Stimulated activated CD8-positive, alpha-beta memory T cell treated with anti-CD3 and anti-CD28 coated beads, Interleukin-2, amount 100 ng/mL, for 48 hours (primary cell): ENCODE measurements around the gene LCN15.
"Not testable (repeated sequence)": the region's sequence is repeated elsewhere in the genome, so short reads cannot be mapped to it uniquely, and the experiment has no call there.

Experiments
- DNase-seq, 2 donors: peaks; one replicate each; pipeline ENCODE4 v3.0.0-alpha.2; 2020; ENCODE audit warnings: low read depth in 2 of 2

The LCN15 gene

DNA sequence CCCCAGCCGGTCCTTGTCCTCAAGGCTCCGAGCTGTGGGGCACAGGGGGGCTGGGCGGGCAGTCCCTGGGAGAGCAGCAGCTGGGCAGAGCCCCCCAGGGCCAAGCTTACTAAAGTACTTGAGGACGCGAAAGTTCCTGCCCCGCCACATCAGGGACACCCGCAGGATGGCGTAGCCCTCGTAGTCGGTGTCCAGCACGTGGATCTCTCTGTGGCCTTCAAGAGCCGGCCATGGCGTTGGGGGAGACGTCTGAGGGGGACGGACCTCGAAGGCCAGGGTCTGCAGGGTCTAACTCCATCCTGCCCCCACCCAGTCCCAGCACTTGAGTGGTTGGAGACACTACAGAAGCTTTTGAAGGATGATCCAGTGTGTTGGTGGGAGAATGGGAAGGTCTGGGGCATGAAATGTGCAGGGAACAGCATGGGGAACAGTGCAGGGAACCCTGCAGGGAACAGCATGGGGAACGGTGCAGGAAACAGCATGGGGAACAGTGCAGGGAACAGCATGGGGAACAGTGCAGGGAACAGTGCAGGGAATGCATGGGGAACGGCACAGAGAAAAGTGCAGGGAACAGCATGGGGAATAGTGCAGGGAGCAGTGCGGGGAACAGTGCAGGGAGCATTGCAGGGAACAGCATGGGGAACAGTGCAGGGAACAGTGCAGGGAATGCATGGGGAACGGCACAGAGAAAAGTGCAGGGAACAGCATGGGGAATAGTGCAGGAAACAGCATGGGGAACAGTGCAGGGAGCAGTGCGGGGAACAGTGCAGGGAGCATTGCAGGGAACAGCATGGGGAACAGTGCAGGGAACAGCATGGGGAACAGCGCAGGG, 8.8 kb downstream of the LCN15 start:
- DNase-seq, result not testable (repeated sequence)

DNA sequence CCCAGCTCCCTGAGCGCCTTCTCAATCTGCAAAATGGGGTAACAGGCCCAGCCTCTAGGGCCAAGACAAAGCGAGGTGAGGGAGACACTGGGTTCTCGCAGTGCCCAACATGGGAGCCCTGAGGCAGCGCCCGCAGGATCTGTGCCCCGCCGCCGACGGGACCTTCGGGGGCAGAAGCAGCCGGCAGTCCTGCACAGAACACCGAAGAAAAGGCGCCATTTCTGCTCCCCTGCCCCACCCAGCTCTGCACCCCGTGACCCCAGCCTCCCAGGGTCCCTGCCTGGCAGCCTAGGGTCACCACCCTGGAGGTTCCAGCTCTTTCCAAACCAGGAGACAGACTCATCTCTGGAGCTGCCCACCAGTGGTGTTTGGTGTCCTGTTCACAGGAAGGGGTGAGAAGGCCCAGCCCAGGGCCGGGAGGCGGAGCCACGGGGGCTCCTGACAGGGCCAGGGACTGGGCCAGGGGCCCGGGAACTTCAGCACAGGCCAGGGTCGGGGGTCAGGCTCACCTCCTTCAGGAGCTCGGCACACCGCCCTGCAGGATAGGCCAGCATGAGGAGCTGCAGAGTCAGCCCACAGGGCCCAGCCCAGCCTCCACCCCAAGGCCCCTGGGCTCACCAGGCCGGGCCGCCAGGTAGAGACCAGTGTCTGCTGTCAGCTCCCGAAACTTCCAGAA, 9.6 kb downstream of the LCN15 start:
- no peak for DNase-seq

DNA sequence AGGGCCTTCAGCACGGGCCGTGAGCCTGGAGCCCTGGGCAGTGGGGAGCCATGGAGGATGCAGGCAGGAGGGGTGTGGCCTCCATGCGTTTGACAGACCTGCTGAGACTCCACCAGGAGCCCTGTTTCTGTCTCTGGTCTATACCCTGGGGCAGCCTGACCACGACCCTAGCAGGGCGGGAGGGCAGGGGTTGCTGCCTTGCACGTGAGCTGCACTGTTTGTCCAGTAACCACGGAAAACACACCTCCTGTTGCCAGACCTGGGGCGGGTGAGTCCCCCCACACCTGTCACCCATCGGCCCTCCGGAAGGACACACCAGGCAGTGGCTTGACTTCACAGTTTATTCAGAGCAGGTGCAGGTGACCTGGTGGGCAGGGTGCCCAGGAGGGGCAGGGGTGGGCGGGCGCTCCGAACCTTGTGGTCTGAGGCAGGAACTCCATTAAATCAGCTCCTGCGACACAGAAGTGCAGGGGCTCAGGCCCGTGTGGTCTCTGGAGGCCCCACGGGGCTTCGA, 10.2 kb downstream of the LCN15 start:
- DNase-seq, result no peak

DNA sequence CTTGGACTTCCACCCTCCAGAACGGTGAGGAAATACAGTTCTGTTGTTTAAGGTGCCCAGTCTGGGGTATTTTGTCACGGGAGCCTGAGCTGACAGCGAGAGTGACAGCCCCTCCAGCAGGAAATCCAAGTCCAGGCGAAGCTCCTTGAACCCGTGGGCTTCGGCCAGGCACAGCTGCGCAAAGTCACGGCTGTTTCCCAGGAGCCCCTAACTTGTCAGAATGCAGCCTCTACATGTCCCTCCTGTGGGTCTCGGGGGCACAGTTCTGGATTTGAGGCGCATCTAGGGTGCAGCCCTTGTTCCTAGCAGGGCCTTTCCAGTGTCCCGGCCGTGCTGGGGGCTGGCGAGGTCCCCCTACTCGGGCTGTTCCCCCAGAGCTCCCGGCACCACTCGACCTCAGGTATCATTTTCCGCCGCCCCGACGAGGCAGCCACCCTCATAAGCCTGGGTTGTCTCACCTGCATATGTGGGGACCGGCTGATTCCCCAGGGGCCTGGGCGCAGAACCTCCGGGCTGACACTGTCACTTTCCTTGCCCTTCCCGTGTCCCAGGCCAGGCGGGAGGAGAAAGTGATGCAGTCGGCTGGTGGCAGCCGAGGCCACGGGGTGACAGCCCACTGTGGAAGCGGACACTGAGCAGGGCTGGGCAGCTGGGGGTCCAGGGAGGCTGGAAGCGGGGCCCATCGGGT, 10.8 kb downstream of the LCN15 start:
- no peak for DNase-seq

DNA sequence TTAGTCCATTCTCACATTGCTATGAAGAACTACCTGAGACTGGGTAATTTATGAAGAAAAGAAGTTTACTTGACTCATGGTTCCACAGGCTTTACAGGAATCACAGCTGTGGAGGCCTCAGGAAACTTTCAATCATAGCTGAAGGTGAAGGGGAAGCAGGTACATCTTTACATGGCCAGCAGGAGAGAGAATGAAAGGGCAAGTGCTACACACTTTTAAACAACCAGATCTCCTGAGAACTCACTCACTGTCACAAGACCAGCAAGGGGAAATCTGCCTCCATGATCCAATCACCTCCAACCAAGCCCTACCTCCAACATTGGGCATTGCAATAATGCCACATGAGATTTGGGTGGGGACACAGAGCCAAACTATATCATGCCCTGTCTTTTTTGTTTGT, 12.5 kb downstream of the LCN15 start:
- no peak for DNase-seq

DNA sequence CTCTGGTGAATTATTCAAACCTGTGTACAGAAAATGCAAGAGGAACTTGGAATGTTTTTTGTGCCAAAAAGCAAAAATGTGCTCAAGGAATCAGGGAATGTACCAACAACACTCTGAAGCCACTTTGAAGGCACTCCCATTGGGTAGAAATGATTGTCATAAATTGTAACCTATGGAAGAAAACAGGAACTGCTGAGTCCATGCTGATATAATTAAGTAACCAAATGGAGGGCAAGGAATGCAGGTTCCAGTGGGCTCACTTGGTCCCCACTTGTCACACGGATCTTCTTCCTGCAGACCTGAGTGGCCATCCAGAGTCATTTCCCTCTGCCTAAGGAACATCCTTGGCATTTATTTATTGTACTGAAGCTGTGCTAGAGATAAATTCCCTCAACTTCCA, 13.1 kb downstream of the LCN15 start:
- no peak for DNase-seq

DNA sequence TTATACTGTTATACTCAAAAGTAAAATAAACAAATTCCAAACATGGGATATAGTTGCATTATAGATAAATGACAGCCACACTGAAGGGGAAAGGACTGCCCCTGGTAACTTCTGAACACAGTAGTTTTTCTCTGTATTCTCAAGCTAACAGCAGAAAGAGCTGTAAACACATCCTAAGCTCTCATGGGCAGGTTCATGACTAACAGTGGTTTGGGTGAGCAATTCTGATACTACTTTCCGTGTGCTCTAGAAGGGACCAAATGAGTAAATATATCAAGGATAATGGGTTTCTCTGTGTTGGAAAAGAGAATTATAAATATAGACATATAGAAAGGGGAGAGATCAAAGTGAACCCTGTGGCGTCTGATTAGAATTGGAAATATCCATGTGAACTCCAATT, 13.8 kb downstream of the LCN15 start:
- no peak for DNase-seq

DNA sequence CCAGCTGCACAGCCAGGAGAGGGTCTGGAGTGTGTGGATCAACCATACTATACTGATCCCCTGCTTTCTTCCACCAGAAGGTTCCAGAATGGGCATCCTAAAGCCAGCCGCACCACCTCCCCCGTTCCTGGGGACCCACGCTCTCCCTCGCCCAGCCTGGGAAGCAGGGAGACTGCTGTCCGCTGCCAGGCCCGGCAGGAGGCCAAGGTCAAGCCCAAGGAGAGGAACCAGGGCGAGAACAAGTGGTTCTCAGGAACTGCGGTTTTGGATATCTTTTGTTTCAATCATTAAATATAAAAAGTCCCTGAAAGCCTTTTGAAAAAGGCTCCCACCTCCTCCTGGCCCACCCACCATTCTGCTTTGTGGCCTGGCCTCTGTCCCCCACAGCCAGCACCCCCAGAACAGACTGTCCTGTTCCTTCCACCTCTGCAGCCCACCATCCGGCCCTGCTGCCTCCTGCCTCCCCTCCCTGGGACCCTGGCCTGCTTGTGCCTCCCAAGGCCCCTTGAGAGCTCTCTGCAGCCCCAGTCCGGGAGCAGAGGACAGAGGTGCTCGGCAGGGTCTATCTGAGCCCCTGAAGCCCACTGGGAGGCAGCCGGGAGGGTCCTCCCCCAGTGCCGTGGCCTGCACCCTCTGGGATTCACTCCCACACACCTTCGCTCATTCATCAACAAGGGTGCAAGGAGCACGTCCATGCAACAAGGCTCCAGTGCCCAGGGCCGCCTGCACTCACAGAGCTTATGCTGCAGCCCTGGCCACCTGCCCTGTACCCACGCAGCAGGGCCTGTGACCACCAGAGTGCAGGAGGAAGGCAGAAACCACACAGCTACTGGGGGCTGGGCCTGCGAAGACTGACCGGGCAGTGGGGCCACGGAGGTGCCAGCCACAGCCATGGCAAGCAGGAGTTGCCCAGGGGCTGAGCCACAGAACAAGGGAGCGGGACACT, 15.4 kb downstream of the LCN15 start:
- no peak for DNase-seq

DNA sequence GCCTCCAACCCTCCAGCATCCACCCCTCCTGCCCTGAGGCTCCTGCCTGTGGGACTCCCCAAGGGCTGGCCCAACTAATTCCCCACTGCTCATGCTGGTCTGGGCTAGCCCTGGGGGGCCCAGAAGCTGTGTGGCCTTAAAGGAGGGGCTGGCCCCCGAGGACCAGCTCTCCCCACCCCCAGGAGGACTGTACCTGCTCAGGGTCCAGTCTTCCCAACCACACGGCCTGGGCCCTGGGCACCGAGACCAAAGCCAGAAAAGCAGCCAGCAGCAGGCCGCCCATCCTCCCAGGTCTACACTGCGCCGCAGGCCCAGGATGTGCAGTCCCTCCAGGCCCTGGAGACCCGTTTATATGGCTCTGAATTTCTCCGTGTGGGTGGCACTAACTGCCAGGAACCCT, 16.1 kb downstream of the LCN15 start, which contains the start of gene LCN6:
Gene LCN6 (minus strand): TSS at position 325 of the 400 bp plus-strand sequence. CDS start 42 bp downstream, at position 283.
- no peak for DNase-seq

DNA sequence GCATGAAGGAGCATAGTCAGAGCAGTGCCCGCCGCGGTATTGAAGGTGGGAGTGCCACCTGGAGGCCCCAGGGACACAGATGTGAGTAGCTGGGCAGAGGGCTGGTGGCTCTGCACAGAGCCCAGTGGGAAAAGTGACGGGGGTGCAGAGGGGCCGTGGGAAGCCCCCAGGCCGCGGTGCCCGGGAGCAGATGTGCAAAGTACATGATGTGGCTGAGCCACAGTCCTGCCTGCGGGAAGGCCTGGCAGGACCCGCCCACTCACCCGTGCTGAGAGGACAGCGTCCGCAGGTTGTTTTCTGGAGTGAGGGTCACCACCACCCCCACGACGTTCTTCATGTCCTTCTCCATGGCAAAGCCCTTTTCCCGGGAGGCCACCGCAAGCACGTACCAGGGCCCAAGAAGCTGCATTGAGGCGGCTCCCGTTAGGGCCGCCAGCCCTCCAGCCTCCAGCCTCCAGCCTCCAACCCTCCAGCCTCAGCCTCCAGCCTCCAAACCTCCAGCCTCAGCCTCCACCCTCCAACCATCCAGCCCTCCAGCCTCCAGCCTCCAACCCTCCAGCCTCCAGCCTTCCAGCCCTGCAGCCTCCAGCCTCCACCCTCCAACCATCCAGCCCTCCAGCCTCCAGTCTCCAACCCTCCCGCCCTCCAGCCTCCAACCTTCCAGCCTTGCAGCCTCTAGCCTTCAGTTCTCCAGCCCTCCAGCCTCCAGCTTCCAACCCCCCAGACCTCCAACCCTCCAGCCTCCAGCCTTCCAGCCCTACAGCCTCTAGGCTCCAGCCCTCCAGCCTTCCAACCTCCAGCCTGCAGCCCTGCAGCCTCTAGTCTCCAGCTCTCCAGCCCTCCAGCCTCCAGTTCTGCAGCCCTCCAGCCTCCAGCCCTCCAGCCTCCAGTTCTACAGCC, 16.9 kb downstream of the LCN15 start:
- DNase-seq, result no peak

DNA sequence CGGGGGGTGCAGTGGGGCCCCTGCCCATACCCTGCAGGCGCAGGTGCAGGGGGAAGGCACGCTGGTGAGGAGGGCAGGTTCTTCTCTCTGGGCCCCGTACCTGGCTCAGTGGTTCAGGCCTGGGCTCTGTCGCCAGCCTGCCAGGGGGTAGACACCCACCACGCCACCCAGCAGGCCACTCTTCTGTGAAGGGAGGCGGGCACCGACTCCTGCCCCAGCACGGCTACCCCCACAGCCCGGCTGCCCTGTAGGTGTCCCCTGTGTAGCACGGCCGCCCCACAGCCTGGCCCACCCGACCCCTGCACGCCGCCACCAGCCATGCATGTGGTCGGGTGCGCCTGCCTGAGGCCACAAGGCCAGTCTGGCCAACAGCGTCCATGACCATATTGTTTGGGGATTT, 17.7 kb downstream of the LCN15 start:
- DNase-seq, result no peak

DNA sequence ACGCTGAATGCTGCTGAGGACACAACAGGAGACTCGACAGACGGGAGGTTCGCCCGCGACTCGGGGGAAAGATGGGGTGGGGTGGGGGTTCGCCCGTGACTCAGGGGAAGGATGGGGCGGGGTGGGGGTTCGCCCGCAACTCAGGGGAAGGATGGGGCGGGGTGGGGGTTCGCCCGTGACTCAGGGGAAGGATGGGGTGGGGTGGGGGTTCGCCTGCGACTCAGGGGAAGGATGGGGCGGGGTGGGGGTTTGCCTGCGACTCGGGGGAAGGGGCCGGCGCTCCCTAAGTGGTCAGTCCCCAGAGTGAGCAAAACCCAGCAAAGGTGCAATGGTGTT, 18.2 kb downstream of the LCN15 start:
- no peak for DNase-seq

DNA sequence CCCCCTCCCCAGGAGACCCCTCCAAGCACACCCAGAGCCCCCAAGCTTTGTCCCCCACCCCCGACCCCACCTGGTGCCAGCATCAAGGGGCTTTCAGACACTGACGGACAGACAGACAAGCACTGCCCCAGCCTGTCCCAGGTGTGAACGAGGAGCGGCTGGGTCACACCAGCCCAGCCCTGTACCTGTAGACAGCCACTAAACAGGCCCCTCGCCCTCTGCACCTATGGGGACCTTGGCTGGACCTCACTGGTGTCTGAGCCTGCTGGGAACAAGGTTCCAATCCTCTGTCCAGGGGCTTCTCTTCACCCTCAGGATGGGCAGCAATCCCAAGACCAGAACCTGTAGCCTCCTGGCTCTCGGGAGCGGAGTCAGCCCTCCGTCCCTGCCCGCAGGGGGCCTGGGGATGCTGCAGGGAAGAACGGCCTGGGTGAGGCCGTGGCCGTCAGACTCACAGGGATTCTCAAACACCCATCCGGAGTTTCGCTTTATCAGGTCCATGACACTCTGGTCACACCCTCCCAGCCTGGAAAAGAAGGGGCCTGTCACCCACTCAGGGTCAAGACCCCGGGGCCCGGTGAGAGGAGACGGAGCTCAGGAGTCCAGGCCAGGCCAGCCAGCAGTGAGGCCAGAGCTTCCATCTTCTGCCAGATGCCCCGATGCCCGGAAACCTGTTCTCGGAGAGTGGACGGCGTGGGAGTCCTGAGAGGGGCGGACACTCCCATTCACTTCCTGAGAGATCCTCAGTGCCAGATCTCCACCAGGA, 18.7 kb downstream of the LCN15 start:
- DNase-seq, result no peak

DNA sequence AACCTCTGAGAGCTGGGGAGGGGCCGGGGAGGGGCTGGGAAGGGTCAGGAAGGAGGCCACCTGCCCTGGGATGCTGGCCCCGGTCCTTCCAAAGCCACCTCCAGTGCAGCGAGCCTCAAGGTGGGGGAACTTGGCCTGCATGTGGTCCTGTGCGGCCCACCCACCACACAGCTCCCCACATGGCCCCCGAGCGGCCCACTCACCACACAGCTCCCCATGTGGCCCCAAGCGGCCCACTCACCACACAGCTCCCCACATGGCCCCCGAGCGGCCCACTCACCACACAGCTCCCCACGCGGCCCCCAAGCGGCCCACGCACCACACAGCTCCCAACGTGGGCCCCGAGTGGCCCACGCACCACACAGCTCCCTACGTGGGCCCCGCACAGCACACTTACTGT, 19.5 kb downstream of the LCN15 start:
- DNase-seq, result no peak

DNA sequence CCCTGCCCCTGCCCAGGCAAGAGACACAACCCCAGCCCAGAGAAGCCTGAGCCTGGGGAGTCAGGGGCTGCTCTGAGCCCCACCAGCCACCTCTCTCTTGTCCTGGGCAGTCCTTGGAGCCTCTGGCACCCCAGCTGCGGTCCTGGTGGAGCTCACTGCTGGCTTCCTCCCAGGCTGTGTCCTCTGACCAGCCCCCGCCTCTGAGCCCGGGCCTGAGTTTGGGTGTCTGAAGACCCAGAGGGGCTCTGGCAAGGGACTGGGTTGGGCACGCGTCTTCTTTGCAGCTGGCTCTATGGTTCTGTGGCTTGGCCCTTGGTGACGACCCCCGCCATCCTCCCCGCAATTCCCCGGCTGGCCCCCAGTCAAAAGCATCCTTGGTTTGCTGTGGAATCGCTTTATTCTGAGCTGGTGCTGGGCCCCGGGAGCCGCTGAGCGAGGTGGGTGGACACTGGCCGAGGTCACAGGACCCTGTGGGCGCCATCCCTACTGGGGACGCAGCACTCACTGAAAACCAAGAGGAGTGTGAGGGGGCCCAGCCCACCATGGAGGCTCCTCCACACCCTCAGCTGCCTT, 20.6 kb downstream of the LCN15 start:
- DNase-seq, result no peak

DNA sequence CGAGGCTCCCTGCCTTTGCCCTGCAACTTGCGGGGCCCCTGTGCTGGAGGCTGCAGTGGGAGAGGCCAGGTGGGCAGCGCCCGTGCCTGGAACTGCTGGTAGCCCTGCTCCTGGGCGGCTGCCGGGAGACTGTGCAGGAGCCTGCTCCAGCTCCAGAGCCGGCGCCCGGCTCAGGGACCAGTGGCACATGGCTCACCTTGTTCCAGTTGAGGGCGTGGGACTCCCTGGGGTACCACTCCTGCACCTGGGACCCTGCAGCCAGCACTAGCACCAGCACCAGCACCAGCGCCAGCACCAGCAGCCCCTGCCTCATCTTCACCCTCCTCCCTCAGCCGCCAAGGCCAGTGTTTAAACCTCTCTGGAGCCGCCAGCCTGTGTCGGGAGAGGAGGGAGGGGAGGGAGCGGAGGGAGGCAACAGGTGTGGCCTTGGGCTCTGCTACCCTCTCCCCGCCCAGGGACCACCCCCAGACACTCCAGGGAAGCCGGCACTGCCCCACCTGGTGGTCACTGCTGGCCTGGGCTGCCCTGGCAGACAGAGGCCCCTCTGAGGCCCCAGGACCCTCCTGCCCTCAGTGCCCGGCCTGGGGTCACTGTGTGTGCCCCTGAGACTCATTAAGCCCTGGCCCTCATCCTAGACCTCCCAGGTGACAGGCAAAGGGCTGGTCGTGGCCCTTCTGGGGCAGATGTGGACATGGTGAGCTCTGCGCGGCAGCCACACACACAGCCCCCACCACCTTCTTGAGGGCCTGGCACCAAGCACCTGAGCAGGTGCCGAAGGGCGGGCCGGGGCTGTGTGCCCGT, 21.5 kb downstream of the LCN15 start, which contains the start of gene LCN10:
Gene LCN10 (minus strand): TSS at position 350 of the 801 bp plus-strand sequence. CDS start 37 bp downstream, at position 313.
- DNase-seq, result no peak

DNA sequence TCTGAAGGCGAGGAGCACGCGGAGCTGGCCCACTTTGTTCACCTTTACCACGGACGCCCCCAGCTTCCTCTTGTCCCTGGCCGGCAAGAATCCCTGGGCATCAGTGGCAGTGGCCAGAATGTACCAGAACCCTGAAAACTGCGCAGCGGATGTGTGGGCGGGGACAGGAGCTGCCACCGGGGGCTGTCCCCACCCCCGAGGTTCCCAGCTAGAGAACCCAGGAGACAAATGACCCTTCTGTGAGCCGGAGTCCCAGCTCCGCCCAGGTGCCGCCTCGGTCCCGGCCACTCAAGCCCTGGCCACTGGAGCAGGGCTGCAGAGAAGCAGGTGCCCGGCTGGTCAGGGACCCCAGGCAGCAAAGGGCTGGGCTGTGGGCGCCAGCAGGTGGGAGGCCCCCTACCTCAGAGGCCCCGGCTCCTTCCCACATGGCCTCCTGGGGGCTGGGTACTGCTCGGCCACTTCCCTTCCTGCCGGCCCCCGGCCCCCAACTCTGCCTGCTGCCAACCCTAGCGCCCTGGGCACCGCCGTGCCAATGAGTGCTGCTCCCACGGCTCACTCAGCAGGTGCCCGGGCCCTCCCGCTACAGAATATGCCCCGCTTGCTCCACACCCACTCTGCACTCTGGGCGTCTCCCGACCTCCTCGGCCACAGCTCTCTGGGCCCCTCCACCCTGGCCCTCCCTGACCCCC, 22.3 kb downstream of the LCN15 start:
- DNase-seq, result no peak
